IPS-18c (cell line): ENCODE data around the gene RTN1.

Experiments used
- H3K4me3 ChIP-seq: 2 replicates; pipeline ENCODE4 v1.7.0; 2013; ENCODE audit warnings: low read depth, mild to moderate bottlenecking, low read length, moderate library complexity; ENCODE audit not compliant: insufficient read depth
- H3K9me3 ChIP-seq: one replicate; pipeline ENCODE4 v1.6.1; 2013; ENCODE audit warnings: mild to moderate bottlenecking, low read length, moderate library complexity; ENCODE audit not compliant: control insufficient read depth, insufficient read depth

Gene RTN1

GRCh38 chr14:59768855-59769375, 101.7 kb downstream of the RTN1 start:
- no peaks in the 10 kb centered on the region for H3K9me3 ChIP-seq
- no peak overlapping the region for H3K4me3 ChIP-seq

DNA sequence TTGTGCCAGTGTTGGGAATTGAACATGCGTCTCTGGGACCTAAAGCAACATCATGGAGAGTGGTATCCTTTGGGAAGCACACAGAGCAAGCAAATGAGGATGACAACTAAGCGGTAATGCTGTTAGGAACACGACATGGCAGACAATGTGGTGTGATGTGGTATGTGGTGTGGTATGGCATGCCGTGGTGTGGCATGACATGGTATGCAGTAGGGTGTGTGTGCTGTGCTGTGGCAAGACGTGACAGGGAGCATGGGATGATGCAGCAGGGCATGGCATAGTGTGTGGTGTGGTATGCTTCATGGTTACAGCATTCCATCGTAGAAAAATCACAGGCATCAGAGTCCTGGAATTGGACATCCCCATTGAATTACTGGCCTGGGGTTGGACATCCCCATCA, 108.7 kb downstream of the RTN1 start:
- Histone ChIP-seq H3K9me3 (no peaks in the 10 kb centered on the region), H3K4me3 (no peak overlapping the region)

DNA sequence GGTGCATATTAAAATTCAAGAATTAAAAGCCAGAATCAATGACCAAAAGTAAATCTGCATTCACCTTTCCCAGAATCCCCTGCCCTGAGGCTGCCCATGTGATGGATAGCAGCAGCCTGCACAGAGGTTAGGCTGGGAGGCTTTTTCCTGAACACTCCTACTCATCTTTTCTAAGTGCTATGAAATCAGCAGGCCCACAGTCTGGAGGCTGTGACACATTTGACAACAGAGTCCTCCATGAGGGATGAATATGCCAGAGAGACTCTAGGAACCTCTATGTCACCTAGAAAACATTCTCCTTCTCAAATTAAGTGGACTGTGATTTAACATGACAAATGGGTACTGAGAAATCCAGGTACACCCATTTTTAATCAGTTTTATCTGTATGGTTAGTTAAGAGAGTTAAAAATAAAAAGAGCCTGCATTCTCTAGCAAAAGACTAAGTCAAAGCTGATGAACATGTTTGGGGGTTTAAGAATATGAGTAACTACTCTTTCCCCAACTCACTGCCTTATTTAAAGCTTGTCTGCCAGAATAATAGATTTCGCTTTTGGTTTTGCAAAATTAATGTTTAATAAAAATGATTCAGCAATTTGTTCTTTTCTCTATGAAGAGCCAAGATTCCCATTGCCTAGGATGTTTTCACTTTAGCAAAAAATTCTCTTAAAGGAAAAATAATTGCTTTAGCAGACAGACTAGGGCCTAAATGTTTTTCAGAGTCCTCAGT, 115.0 kb downstream of the RTN1 start:
- Histone ChIP-seq H3K4me3 (no peak overlapping the region), H3K9me3 (no peaks in the 10 kb centered on the region)

GRCh38 chr14:59754256-59754655, 116.3 kb downstream of the RTN1 start:
- Histone ChIP-seq H3K4me3 (no peak overlapping the region), H3K9me3 (no peaks in the 10 kb centered on the region)

DNA sequence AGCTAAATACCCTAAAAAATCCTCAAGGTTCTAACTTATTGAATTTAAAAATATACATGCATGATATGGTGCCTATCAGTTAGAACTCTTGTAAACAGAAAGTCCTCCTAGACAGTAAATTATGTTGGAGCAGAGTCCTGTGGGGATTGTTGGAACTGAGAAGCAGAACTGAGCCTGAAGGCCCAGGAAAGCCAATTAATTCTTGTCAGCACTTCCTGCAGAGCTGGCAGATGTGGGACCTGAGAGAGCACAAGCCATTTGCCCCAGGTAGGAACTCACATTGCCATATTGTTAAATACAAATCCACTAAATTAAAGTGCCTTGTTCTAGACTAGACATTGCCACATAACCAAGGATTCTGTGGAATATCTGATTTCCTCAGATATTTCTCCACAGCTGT, 117.1 kb downstream of the RTN1 start:
- Histone ChIP-seq H3K4me3 (no peak overlapping the region), H3K9me3 (no peaks in the 10 kb centered on the region)

GRCh38 chr14:59751578-59751977, 119.0 kb downstream of the RTN1 start:
- H3K4me3 ChIP-seq = no peak overlapping the region
- H3K9me3 ChIP-seq = no peaks in the 10 kb centered on the region

- H3K4me3 ChIP-seq = no peak overlapping the region
- peaks cover 2% of the 10 kb centered on the region for H3K9me3 ChIP-seq
These were observed 130.8 kb downstream of the RTN1 start for GRCh38 chr14:59739794-59740193.

- Histone ChIP-seq H3K9me3 (no peaks in the 10 kb centered on the region), H3K4me3 (no peak overlapping the region)
These were observed 142.3 kb downstream of the RTN1 start for GRCh38 chr14:59728304-59728703.

DNA sequence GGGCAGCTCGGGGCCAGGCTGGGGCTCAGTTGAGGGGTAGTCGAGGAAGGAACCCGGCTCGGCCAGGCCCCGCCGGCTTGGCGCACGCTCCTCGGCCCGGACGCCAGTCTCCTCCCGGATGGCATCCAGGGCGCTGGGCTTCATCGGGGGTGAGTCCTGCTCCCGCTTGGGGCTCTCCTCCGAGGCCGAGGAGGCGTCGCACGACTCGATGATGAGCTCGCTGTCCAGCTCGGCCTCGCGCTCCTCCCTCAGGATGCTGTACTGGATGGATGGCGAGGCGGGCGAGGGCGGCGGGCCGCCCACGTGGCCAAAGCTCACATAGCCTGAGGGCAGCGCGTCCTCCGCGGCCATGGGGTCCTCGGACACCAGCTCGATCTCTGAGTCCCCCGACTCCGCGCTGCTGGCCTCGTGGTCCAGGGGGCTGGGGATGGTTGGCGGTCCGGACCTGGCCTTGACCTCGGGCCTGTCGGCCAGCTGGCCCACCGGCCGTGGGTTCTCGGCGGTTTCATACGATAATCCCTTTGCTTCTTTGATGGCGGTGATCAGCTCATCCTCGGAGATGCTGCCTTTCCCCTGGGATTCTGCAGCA, 143.4 kb downstream of the RTN1 start:
- H3K4me3 ChIP-seq = no peak overlapping the region
- H3K9me3 ChIP-seq = no peaks in the 10 kb centered on the region

- no peaks in the 10 kb centered on the region for H3K9me3 ChIP-seq
- no peak overlapping the region for H3K4me3 ChIP-seq
These were observed 159.5 kb downstream of the RTN1 start for GRCh38 chr14:59711080-59711479.

DNA sequence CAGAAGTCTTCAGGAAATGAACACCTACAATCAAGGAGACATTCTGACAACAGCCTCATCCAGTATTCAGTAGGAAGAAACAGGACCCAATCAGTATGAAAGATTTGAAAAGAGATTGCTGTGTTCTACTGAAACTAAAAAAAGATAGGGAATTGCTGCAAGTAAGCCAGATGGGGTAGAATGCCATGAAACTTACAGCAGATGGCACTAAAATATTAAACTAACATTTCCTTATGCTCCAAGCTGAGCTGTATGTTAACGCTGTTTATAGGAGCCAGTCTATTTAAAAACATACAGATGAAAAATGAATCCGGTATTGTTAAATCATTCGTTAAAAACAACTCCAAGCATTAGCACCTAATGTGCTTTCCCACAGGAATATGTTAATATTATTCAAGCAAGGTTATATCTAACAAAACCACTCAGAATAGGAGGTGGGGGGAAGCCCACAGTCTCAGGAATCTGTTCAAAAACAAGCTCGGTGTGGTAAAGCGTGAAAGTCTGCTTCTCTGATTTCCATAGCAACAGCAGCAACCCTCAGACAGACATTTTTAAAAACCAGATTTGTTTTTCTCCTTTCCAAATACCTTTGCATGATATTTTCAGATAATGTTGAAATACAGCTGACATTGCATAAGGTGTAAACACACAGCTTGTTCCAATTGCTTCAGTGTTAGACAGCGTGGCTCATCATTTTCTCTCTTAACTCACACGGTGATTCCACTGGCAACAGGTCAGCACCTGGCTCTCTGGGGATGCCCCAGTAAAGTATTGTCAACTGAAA, 162.6 kb downstream of the RTN1 start:
- Histone ChIP-seq H3K9me3 (no peaks in the 10 kb centered on the region), H3K4me3 (no peak overlapping the region)

DNA sequence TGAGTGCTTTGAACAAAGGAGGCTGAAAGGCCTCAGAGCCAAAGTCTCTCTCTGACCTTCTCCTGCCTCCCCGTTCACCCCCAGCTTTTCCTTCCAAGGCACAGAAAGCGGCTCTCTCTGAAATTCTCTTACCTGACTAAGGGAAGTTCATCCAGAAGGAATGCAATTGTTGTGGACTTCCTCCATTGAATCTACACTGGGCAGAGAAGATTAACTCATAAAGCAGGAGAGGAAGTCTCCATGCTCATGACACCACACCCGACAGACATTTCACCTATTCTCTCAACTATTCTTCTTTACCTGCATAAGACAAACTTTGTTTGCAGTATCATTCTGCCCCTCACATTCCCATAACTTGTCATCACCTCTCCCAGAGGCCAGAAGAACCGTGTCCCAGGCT, 164.7 kb downstream of the RTN1 start:
- Histone ChIP-seq H3K9me3 (no peaks in the 10 kb centered on the region), H3K4me3 (no peak overlapping the region)

DNA sequence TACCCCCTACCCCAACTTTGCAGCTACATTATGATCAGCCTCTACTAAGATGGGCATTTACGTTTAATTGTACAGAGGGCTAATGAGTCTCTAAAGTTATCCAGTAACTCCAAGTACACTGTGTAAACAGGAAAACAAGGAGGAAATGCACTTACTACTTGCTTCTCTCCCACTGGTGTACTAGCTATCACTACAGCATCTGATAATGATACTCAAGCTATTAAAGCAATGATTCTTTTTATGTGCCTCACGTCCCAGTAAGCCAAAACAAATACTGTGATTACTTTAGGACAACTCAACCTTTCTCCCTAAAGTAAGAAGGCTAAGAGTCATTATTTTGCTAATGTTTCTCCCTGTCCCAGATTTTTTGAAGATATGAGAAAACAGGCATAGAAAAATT, 165.3 kb downstream of the RTN1 start:
- Histone ChIP-seq H3K4me3 (no peak overlapping the region), H3K9me3 (no peaks in the 10 kb centered on the region)

- no peaks in the 10 kb centered on the region for H3K9me3 ChIP-seq
- H3K4me3 ChIP-seq = no peak overlapping the region
These were observed 166.4 kb downstream of the RTN1 start for GRCh38 chr14:59704054-59704645.

- H3K4me3 ChIP-seq = no peak overlapping the region
These were observed 171.1 kb downstream of the RTN1 start for GRCh38 chr14:59699442-59699841.

GRCh38 chr14:59698793-59699192, 171.8 kb downstream of the RTN1 start:
- H3K9me3 ChIP-seq = no peaks in the 10 kb centered on the region
- H3K4me3 ChIP-seq = no peak overlapping the region

More at GRCh38 chr14:59699442-59699841, 171.1 kb downstream of the RTN1 start:
- no peaks in the 10 kb centered on the region for H3K9me3 ChIP-seq

- H3K9me3 ChIP-seq = no peaks in the 10 kb centered on the region
- H3K4me3 ChIP-seq = no peak overlapping the region
These were observed 175.4 kb downstream of the RTN1 start for GRCh38 chr14:59695198-59695597.

- Histone ChIP-seq H3K4me3 (no peak overlapping the region), H3K9me3 (no peaks in the 10 kb centered on the region)
These were observed 179.3 kb downstream of the RTN1 start for GRCh38 chr14:59691266-59691665.
